ENCODE results near the gene TOX2.

GRCh38 chr20:43991982-43992381 lies 77.3 kb downstream of the TOX2 start:
- TF ChIP-seq CTCF (IDR thresholded peaks at IDR 0.05; ENCODE audit: control extremely low read depth in 1 of 3, insufficient read depth in 1 of 3, low read depth in 1 of 3, low read length in 3 of 3) (no peak), RFX5 (IDR thresholded peaks at IDR 0.05; ENCODE audit: borderline replicate concordance, low read depth, low read length) (no peak), POLR2A (IDR thresholded peaks at IDR 0.05; ENCODE audit: control extremely low read depth in 1 of 2, low read depth in 2 of 2, low read length in 2 of 2) (no peak), SP1 (IDR thresholded peaks at IDR 0.05; ENCODE audit: low read depth, low read length) (no peak), YY1 (IDR thresholded peaks at IDR 0.05; ENCODE audit: low read depth, low read length) (no peak), GABPA (IDR thresholded peaks at IDR 0.05; ENCODE audit: borderline replicate concordance, insufficient read depth, low read length) (no peak), EGR1 (IDR thresholded peaks at IDR 0.05; ENCODE audit: borderline replicate concordance, low read depth, low read length) (no peak), EP300 (IDR thresholded peaks at IDR 0.05; ENCODE audit: borderline replicate concordance in 1 of 2, low read depth in 2 of 2, low read length in 2 of 2) (no peak), SIN3A (conservative IDR thresholded peaks at IDR 0.05 in 1 of 2, IDR thresholded peaks at IDR 0.05 in 1 of 2; ENCODE audit: low read depth in 1 of 2, low read length in 2 of 2) (no peak), BCL11A (IDR thresholded peaks at IDR 0.05; ENCODE audit: low read depth in 2 of 2, low read length in 2 of 2) (no peak)

Measured in H1 (cell line).